Fibroblast of mammary gland (primary cell): ENCODE measurements around the gene KATNAL2.
A peak's percentile ranks its signal among the peaks of the same experiment; 100 is the strongest.

Source experiments
- DNase-seq: peaks from one replicate; pipeline ENCODE4 v3.0.0-alpha.2; 2010; ENCODE audit warnings: low read depth
- H3K4me3 ChIP-seq: 2 replicates; pipeline ENCODE4 v1.5.1; 2011; ENCODE audit warnings: low read depth, mild to moderate bottlenecking, low read length, moderate library complexity; ENCODE audit not compliant: control insufficient read depth
- CTCF ChIP-seq: conservative IDR thresholded peaks from 2 replicates; pipeline ENCODE4 v1.5.1; 2011; ENCODE audit warnings: low read depth, low read length, inconsistent platforms; ENCODE audit not compliant: control insufficient read depth, insufficient read depth

KATNAL2 gene

DNA sequence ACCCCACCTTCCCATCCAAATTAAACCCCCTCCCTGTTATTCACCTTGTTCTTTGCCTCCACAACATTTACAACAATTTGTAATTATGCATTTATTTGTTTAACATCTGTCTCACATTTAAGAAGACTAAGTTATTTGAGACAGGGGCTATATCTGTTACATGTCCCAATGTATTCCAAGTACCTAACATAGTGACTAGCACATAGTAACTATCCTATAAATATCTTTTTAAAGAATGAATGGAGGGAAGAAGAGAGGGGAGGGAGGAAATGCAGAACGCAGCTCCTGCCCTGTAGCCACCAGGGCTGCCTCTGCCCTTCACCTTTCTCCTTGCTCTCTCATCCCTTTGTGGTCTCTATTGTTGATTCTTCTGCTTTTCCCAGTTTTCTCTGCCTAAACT, 192.3 kb downstream of the KATNAL2 start:
- no peak for TF ChIP-seq CTCF

DNA sequence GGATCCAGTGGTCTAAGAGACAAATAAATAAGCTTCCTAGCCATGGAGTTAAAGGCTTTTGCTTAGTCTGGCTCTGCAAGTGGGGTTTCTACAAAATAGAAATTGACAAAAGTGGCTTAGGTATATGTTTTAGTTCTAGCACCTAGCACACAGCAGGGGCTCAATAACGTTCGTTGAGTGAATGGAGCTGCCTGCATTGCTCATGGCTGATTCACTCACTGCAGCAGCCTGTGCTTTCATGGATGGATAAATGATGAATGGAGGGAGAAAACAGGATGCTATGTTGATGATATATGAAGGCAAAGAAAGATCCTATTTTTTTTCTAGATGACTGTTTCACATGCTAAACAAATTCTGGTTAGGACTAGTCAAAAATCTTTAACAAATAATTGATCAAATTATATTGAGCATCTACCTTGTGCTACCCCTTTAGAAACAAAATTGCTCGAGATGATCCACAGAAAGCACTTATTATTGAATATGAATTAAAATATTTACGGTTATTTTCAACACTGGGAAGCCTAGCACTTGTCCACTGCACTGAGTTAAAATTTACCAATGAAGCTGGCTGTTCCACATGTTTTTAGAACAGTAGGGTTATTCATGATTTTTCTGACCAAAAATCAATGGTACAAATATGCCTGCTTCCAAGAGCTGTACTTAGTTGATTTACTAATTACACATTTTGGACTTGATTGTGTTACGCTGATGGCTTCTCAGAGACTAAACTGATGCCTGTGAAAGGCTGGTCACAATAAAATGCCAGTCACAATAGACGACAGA, 193.3 kb downstream of the KATNAL2 start:
- TF ChIP-seq CTCF: no peak
- H3K4me3 ChIP-seq: no peak overlapping the region
- no peak for DNase-seq

More for the DNA sequence above, 192.3 kb downstream of the KATNAL2 start:
- no peak for DNase-seq
- H3K4me3 ChIP-seq: no peak overlapping the region

- H3K4me3 ChIP-seq: no peak overlapping the region
- DNase-seq: peak; percentile 21
- no peak for TF ChIP-seq CTCF
These were observed 196.6 kb downstream of the KATNAL2 start for GRCh38 chr18:47113796-47114540.

- TF ChIP-seq CTCF: no peak
- no peak overlapping the region for H3K4me3 ChIP-seq
- DNase-seq: no peak
These were observed 197.8 kb downstream of the KATNAL2 start for GRCh38 chr18:47115205-47115604.

- no peak for TF ChIP-seq CTCF
- H3K4me3 ChIP-seq: no peak overlapping the region
- DNase-seq: peak; percentile 53
These were observed 201.6 kb downstream of the KATNAL2 start for GRCh38 chr18:47118981-47119380.

DNA sequence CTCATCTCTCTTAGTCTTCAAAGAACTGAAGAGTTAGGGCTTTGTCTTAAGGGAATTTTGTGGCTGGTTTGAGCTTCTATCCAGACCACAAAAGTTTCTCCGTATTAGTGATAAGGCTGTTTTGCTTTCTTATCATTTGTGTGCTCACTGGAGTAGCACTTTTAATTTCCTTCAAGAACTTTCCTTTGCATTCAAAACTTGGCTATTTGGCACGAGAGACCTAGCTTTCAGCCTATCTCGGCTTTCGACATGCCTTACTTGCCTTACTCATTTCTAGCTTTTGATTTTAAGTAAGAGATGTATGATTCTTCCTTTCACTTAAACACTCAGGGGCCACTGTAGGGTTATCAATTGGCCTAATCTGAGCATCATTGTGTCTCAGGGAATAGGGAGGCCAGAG, 203.0 kb downstream of the KATNAL2 start:
- DNase-seq: no peak
- TF ChIP-seq CTCF: no peak
- H3K4me3 ChIP-seq: no peak overlapping the region

DNA sequence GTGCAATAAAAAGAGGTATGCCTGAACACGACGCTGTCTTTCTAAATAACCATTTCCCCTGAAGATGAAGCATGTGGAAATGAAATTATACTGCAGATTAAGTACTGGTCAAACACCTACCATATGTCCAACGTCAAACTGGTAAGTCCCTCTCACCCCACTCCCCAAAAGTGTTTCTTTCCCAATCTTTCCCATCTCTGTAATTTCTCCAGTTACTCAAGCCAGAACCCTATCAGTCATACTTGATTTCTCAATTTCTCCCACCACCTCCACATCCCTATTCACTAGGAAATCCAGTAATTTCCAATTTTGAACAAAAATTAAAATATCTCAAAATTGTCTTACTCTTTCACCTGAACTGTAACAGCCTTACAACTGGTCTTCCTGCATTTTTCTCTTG, 203.7 kb downstream of the KATNAL2 start:
- TF ChIP-seq CTCF: no peak
- H3K4me3 ChIP-seq: no peak overlapping the region

More for the DNA sequence above, 203.7 kb downstream of the KATNAL2 start:
- DNase-seq: no peak
